HG03108 (cell line): ENCODE measurements around the gene PLP1.
"Not testable (repeated sequence)": the region's sequence is repeated elsewhere in the genome, so short reads cannot be mapped to it uniquely, and the experiment has no call there.

Experiments
- ATAC-seq: cut with Tn5 transposase; IDR thresholded peaks from one replicate; pipeline ENCODE4 v1.9.1; 2021; ENCODE audit warnings: moderate library complexity; ENCODE audit not compliant: unreplicated experiment

The PLP1 gene

DNA sequence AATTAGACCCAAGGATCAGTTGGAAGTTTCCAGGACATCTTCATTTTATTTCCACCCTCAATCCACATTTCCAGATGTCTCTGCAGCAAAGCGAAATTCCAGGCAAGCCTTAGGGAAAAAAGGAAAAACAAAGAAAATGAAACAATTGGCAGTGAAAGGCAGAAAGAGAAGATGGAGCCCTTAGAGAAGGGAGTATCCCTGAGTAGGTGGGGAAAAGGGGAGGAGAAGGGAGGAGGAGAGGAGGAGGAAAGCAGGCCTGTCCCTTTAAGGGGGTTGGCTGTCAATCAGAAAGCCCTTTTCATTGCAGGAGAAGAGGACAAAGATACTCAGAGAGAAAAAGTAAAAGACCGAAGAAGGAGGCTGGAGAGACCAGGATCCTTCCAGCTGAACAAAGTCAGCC is at the start of gene PLP1:
Gene PLP1 (plus strand): TSS at position 295 of the 400 bp plus-strand sequence. CDS start 156 bp downstream, outside the sequence.
- ATAC-seq = no peak

- ATAC-seq = no peak
These were observed 49.5 kb upstream of the PLP1 start for GRCh38 chrX:103727115-103727514.

DNA sequence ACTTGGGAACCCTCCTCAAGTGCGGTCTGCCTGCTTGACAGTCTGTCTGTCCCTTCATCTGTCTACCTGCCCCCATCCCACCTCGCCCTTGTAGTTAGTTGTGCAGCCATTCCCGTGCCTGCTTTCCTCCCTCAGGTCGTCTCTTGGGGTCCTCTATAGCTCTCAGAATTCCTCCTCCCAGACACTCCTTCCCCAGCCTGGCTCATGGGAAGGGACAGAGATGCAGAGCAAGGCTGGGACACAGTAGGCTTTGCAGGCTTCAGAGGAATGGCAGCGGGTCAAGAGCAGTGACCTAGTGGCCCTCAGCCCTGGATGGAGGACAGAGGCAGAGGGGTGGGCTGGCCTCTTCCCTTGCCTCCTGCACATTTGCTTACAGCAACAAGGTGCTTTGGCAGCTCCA is 47.6 kb upstream of the PLP1 start:
- no peak for ATAC-seq

GRCh38 chrX:103730147-103730795 is 46.4 kb upstream of the PLP1 start:
- ATAC-seq = no peak

DNA sequence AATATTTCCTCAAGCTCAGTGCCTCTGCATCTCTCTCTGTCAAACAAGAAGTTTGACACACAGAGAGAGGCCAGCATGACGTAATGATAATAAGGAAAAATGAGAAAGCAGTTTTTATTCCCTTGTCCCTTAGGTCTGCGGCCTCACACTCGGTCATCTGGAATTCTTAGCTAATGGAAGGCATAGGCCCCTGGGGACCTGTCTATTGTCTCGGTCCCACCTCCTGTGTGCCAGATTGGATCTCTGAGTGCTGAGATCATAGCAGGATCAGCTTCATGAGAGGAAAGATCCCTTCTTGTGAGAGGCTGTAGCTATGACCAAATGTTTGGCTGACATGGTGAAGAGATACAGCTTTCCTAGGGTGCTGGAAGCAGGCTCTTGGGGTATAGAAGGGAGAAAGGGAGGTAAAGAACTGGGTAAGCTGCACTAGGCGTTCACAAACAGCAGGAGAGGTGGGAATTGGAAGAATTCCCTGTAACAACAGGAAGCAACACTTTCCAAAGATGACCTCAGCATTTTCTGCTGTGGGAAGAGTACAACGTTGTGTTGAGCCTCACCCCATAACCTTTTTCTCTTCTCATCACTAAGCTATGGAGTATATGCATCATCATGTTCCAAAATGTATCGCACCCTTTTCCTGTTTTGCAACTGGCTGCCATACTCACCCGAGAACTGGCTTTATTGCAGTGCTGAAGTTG is 45.7 kb upstream of the PLP1 start:
- ATAC-seq = no peak

- no peak for ATAC-seq
These were observed 43.6 kb upstream of the PLP1 start for GRCh38 chrX:103733017-103733416.

DNA sequence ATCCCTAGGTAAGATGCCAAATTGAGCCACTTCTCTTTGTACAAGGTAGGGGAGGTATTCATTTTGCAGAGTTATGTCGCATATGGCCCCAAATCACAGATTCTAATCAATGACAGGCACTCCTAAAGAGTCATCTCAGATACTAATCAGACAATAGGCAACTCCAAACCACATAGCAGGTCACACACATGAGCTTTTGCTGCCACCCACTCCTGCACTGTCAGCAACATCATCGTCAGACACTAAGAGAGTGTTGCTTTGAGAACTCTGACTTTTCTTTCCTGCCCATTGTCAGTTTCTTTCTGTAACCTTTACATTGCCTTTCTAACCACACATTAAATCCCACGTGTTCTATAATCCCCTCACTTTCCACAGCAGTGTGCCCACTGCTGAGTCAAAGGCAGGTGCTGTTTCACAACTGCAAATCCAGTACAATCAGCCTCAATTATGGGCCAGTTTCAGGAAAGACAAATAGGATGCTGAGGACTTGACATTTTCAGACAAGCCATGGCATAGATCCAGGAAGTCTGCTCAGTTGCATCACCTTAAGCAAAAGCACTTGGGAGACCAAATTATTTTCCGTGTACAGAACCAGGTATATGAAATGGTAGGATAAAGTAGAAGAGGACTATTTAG is 42.4 kb upstream of the PLP1 start:
- ATAC-seq = no peak

- no peak for ATAC-seq
These were observed 38.9 kb upstream of the PLP1 start for GRCh38 chrX:103737696-103738095.

- ATAC-seq = no peak
These were observed 37.2 kb upstream of the PLP1 start for GRCh38 chrX:103739421-103739820.

- ATAC-seq = no peak
These were observed 34.8 kb upstream of the PLP1 start for GRCh38 chrX:103741879-103742278.

- no peak for ATAC-seq
These were observed 34.3 kb upstream of the PLP1 start for GRCh38 chrX:103742339-103742738.

DNA sequence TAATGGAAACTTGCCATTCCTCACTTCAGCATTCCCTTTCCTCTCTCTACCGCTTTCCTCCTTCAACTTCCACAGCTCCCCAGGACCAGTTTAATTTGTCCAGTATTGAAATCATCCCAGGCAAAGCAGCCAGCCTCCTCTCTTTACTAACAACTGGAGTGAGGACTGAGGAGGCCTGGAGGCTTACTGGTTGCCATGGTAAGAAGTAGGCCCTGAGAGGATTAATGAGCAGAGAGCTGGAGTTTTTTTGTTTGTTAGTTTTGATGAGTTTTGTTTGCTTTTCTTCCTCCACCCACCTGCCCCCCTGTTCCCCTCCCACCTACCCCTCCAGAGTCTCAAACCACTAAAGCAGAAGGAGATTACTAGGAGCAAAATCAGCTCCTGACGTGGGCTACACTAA is 29.5 kb upstream of the PLP1 start:
- ATAC-seq = no peak

DNA sequence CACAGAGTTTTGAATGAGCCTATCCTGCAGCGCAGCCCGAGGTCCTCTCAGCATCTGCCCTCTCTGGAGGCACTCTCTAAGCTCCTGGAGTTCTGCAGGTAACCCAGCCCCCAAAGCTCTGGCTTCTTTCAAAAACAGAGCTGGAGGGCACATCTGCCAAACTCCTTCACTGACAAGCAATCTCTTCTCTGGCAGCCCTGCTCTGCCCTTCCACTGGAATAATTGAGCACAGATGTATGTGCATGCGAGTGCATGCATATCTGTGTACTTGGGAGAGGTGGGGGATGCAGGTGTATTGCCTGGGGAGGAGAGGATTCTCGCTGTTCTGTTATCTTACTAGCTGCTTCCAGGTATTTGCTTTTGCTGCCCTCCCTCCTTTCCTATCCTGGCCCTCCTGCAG is 22.2 kb upstream of the PLP1 start:
- no peak for ATAC-seq

- no peak for ATAC-seq
These were observed 19.9 kb upstream of the PLP1 start for GRCh38 chrX:103756736-103757135.

DNA sequence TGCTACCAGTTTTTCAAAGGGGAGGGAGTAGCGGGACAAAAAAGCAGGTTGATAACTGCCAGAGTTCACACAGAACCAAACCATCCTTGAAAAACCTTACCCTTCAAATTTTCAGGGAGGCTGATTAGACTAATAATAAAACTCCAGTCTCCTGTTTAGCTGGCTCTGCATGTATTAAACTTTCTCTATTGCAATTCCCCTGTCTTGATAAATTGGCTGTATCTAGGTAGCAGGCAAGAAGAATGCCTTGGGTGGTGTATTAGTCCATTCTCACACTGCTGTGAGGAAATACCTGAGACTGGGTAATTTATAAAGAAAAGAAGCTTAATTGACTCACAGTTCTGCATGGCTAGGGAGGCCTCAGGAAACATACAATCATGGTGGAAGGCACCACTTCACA is 18.1 kb upstream of the PLP1 start:
- ATAC-seq = no peak

GRCh38 chrX:103763541-103763940 is 13.1 kb upstream of the PLP1 start:
- not testable (repeated sequence) for ATAC-seq

- not testable (repeated sequence) for ATAC-seq
These were observed 9.7 kb upstream of the PLP1 start for GRCh38 chrX:103766813-103767555.

DNA sequence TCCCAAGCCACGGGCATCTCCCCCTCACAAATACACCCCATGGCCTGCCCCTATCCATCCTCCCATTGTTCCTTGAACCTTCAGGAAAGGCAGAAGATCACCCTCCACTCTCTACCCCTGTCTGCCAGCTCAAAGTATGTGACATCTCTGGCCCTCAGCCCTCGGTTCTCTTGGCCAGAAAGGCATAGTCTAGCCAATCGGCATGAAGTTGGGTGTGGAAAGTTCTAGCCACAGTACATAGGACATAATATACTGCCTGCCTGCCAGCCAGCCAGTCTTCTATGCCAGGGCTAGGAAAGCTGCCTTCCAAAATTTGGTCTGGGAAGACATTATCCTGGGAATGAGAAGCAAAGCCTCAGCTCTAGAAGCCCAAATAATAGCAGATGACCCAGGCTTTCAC is 3.2 kb upstream of the PLP1 start:
- ATAC-seq = no peak

DNA sequence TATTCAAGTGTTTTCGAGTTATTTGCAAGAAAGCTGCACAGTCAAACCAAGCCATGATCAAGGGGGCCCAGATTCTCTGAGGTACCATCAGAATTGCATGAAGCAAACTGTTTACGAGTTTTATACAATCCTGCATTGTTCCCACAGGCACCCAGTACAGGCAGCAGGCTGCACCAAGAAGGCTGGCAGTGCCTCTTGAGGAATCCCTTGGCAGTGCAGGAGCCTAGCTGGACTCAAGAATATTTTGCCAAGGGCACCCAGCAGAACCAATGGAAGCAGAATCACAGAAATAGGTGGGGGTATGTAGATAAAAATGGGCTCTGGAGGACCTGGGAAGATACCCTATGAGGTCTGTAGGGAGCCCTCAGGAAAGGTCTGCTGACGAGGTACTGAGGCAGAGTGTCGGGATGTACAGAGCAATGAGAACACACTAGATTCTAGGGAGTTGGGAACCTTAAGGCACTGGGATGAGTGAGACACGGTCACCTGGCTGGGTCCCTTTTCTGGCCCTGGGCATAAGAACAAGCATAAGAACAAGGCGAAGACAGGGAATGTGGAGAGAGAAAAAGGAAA is 2.5 kb upstream of the PLP1 start:
- no peak for ATAC-seq

DNA sequence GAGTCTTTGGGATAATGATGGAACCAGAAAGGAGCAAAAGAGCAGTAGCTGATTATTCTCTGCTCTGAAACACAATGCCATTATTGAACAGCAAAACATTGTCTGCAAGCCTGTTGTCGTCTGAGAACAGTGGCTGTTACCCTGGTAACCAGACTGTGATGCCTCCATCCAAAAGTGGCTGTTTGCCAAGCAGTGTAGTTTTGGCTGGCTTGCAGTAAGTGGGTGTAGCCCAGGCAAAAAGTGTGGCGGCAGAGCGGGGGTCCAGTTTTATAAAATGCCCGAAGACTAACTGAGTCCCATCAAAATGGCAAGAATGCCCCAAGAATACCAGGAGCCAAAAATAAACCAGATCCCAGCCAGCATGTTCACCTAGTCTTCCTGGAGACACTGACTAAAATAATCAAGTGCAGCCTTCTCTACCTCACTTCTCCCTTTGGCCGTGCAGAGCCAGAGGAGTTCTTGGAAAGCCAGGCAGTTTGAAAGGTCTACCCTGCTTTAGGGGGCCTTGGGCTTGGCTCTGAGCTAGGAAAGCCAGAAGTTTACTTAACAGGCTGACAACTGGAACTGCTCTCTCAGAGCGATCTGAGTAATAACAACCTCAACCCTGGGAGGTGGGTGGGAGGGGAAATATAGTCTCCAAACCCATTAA is 2.6 kb downstream of the PLP1 start:
- ATAC-seq = no peak
